Measurements from ENCODE around the gene PXDN. TPM values are rescaled to one million over a fixed set of nuclear protein-coding genes. Genes with fewer than 3 reads are reported as not detected.

Gene PXDN
- total RNA-seq, 4 donors from 2014 or later = 9.0 to 46.2 (median 18.5) TPM

DNA sequence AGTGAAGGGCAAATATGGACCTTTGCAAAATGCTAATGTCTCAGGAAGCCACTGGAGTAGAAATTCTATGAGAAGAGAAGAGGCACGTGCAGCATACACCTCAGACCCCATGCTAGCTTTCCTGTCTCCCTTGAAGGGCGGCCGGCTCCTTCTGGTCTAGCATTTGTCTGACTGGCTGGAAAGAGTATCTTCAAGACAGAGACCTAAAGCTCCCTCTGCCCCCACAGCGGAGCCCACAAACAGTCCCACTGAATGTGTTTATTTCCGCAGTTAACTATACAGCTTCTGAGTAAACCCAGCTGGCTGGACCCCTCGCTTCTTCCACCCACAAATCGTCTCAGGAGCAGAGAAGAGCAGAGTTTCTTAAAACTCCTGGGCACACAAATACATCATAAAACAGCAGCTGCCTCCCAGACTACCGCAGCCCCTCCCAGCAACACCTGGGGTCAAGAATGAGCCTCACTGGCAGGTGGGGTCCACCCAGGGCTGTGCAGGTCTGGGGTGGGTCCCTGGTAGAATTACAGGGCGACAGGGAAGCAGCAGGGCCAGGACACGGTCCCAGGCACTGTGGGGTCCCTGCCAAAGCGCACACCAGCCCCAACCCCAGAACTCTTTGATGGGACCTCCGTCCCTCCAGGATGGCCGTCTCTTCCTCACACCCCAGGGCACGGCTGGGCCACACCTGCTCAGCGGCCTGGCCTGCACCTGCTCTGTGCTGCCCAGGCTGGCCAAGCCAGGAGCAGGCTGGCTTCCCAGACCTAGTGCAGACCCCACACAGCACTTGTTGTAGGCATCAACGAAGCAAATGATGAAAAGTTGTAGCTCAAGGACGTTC, 103.8 kb downstream of the PXDN start:
- intact Hi-C loops (cut with DNase I; ENCODE audit: low total_unique reads) (no loop called here), in situ Hi-C loops (cut with MboI; ENCODE audit: low pct_ligation_motif_present in 1 of 4, low pct_unique_long_range_greater_than_20kb in 1 of 4, low sequenced_read_pairs in 3 of 4) (no loop called here)
- H3K27ac ChIP-seq = peak overlapping the region; percentile 29 to 70 (median 47)
- peaks cover 5 to 23% (median 10%) of the 10 kb centered on the region in 4 donors for H3K4me1 ChIP-seq
- no peak overlapping the region for H3K4me3 ChIP-seq
- TF ChIP-seq POLR2AphosphoS5 (IDR thresholded peaks at IDR 0.05) (peak in 1 of 3 donors; percentile 6), POLR2A (IDR thresholded peaks at IDR 0.05) (no peak)
- no peaks in the 10 kb centered on the region for H3K27me3 ChIP-seq
- H3K9me3 ChIP-seq = no peaks in the 10 kb centered on the region
- H3K36me3 ChIP-seq = no peaks in the 10 kb centered on the region
- 65% methylated on average over 17 of the region's 17 CpGs; no CpG with 5 or more reads in 1 of the 2 donors for WGBS, 2 donors (ENCODE audit: low coverage in 1 of 2)
- DNase-seq = peak; percentile 43

DNA sequence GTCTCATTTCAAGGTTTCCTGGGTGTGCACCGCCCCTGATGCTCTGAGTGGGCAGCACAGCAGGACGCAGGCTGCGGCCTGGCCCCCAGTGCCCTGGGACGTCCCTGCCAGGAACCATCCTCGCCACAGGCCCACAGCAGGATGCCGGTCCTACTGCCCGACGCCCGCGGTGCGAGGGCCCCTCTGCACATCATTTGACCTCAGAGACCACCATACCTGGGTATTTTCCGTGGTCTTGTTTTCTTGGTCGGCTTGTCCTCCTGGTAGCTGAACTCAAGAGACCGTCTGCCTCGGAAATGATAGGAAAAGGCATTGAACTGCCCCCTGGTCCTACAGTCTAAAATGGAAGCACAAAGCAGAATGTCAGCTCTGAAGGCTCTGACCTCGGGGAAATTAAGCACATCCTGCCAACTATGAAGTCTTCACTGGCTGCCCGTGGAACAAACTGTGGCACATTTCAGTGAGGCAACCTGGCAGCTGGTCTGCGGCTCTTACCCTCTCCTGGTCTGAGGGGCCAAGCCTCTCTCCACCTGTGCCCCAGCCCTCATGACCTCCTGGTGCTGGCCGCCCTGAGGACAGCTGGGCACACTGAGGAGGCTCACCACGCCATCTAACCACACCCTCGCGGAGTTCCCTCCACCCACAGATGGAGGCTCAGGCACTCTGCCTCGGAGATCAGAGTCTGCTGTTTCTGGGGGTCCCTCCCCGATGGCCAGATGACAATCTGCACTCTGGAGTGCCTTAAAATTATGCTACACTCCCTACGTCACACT, 105.0 kb downstream of the PXDN start:
- 92% methylated on average over 18 of the region's 25 CpGs; no CpG with 5 or more reads in 1 of the 2 donors for WGBS, 2 donors (ENCODE audit: low coverage in 1 of 2)
- TF ChIP-seq, protein P1, sequence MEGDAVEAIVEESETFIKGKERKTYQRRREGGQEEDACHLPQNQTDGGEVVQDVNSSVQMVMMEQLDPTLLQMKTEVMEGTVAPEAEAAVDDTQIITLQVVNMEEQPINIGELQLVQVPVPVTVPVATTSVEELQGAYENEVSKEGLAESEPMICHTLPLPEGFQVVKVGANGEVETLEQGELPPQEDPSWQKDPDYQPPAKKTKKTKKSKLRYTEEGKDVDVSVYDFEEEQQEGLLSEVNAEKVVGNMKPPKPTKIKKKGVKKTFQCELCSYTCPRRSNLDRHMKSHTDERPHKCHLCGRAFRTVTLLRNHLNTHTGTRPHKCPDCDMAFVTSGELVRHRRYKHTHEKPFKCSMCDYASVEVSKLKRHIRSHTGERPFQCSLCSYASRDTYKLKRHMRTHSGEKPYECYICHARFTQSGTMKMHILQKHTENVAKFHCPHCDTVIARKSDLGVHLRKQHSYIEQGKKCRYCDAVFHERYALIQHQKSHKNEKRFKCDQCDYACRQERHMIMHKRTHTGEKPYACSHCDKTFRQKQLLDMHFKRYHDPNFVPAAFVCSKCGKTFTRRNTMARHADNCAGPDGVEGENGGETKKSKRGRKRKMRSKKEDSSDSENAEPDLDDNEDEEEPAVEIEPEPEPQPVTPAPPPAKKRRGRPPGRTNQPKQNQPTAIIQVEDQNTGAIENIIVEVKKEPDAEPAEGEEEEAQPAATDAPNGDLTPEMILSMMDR (IDR thresholded peaks at IDR 0.05) = no peak
- DNase-seq = no peak
- intact Hi-C loops (cut with DNase I; ENCODE audit: low total_unique reads) (no loop called here), in situ Hi-C loops (cut with MboI; ENCODE audit: low pct_ligation_motif_present in 1 of 4, low pct_unique_long_range_greater_than_20kb in 1 of 4, low sequenced_read_pairs in 3 of 4) (no loop called here)
- H3K36me3 ChIP-seq = no peaks in the 10 kb centered on the region
- H3K4me1 ChIP-seq = peaks cover 5 to 23% (median 10%) of the 10 kb centered on the region in 4 donors
- H3K27ac ChIP-seq = no peak overlapping the region
- H3K27me3 ChIP-seq = no peaks in the 10 kb centered on the region
- no peaks in the 10 kb centered on the region for H3K9me3 ChIP-seq
- no peak overlapping the region for H3K4me3 ChIP-seq

DNA sequence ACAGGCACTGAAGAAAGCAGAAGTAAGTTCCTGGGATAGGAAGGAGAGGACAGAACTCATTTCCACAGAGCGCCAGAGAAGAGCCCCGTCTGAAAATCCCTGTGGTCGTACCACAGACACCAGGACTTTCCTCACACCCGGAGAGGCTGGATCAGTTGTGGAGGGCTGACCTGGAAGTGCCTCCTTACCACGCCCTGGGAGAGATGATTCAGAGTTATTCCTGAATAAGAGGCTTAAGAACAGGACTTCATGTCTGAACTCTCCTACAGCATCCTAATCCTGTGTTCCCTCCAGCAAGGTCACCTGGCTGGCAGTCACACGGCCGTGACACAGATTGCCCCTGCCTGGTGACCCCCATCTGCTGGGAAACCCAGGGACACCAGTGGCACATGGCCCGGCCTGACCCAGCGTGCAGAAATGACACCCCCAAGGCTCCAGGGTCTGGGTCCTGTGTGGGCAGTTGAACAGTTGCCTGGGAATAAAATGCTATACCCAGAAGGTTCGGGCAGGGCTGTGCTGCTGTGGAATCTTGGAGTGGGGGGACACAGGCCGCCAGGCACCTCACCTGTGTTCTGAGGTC, 105.9 kb downstream of the PXDN start:
- 65% methylated on average over 11 of the region's 11 CpGs; no CpG with 5 or more reads in 1 of the 2 donors for WGBS, 2 donors (ENCODE audit: low coverage in 1 of 2)
- TF ChIP-seq EP300 (IDR thresholded peaks at IDR 0.05; ENCODE audit: low read depth) = no peak
- TF ChIP-seq, protein P1 (IDR thresholded peaks at IDR 0.05) = no peak
- TF ChIP-seq POLR2AphosphoS5 (IDR thresholded peaks at IDR 0.05) = no peak
- no peak for TF ChIP-seq POLR2A (IDR thresholded peaks at IDR 0.05)
- H3K27me3 ChIP-seq = no peaks in the 10 kb centered on the region
- no peaks in the 10 kb centered on the region for H3K36me3 ChIP-seq
- no peaks in the 10 kb centered on the region for H3K9me3 ChIP-seq
- peaks cover 5 to 23% (median 10%) of the 10 kb centered on the region in 4 donors for H3K4me1 ChIP-seq
- in situ Hi-C loops (cut with MboI; ENCODE audit: low pct_ligation_motif_present in 1 of 4, low pct_unique_long_range_greater_than_20kb in 1 of 4, low sequenced_read_pairs in 3 of 4) (no loop called here), intact Hi-C loops (cut with DNase I; ENCODE audit: low total_unique reads) (no loop called here)
- DNase-seq = no peak
- no peak overlapping the region for H3K4me3 ChIP-seq
- H3K27ac ChIP-seq = no peak overlapping the region

DNA sequence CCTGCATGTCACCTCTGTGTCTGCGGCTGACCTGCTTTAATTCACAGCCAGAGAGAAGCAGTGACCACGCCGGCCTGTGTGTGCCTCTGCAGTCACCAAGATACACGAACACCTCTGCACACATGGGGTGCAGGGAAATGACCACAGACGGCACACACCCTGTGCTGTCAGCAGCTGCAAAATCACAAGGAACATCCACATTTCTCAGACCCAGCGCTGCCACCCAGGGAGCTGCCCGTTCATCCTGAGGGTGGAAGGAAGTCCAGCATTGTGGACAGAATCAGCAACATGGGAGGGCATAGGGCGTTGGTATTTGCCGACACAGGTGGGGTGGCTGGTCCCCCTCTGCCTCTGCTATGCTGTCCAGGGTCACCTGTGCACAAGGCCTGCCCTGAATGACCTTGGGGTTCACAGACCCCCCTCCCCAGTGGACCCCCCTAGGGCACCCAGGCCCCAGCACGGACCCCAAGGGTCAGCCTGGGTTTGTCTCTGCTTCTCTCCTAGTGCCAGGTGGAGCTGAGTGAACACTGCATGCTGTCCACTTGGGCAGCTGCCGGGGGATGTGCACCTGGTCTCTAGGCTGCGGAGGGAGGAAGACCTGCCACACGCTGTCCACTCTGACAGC, 107.4 kb downstream of the PXDN start:
- no peaks in the 10 kb centered on the region for H3K9me3 ChIP-seq
- TF ChIP-seq EP300 (IDR thresholded peaks at IDR 0.05; ENCODE audit: low read depth) = no peak
- H3K36me3 ChIP-seq = no peaks in the 10 kb centered on the region
- in situ Hi-C loops (cut with MboI; ENCODE audit: low pct_ligation_motif_present in 1 of 4, low pct_unique_long_range_greater_than_20kb in 1 of 4, low sequenced_read_pairs in 3 of 4) = no loop called here
- DNase-seq = no peak
- peaks cover 5 to 23% (median 15%) of the 10 kb centered on the region in 4 donors for H3K4me1 ChIP-seq
- H3K4me3 ChIP-seq = no peak overlapping the region
- intact Hi-C loops (cut with DNase I; ENCODE audit: low total_unique reads) = no loop called here
- H3K27me3 ChIP-seq = no peaks in the 10 kb centered on the region
- WGBS, 2 donors (ENCODE audit: low coverage in 1 of 2) = 71% methylated on average over 13 of the region's 13 CpGs; no CpG with 5 or more reads in 1 of the 2 donors
- no peak overlapping the region for H3K27ac ChIP-seq
